ENCODE results near the gene TTC3. TPM values are rescaled to one million over a fixed set of nuclear protein-coding genes. Genes with fewer than 3 reads are reported as not detected.
"Not testable (repeated sequence)": the region's sequence is repeated elsewhere in the genome, so short reads cannot be mapped to it uniquely, and the experiment has no call there.

The TTC3 gene
- total RNA-seq, 1 donor from 2014 or later, result 93.0 TPM

GRCh38 chr21:37041706-37042271 is 31.3 kb upstream of the TTC3 start:
- Histone ChIP-seq H3K27me3 (ENCODE audit: low read depth) (no peaks in the 10 kb centered on the region), H3K36me3 (no peaks in the 10 kb centered on the region), H3K27ac (no peak overlapping the region), H3K4me3 (no peak overlapping the region), H3K9me3 (no peaks in the 10 kb centered on the region), H3K4me1 (no peaks in the 10 kb centered on the region)
- no peak for ATAC-seq
- TF ChIP-seq CTCF (IDR thresholded peaks at IDR 0.05), result no peak
- intact Hi-C loops (cut with DNase I), result no loop called here
- no peak for DNase-seq

GRCh38 chr21:37043818-37044217 is 29.2 kb upstream of the TTC3 start:
- intact Hi-C loops (cut with DNase I), result no loop called here
- TF ChIP-seq CTCF (IDR thresholded peaks at IDR 0.05), result no peak
- no peak for DNase-seq
- no peak overlapping the region for H3K4me3 ChIP-seq
- H3K27ac ChIP-seq, result no peak overlapping the region
- no peaks in the 10 kb centered on the region for H3K4me1 ChIP-seq
- H3K27me3 ChIP-seq (ENCODE audit: low read depth), result no peaks in the 10 kb centered on the region
- no peak for ATAC-seq
- no peaks in the 10 kb centered on the region for H3K36me3 ChIP-seq
- H3K9me3 ChIP-seq, result no peaks in the 10 kb centered on the region

GRCh38 chr21:37044643-37045042 is 28.4 kb upstream of the TTC3 start:
- no peak for ATAC-seq
- intact Hi-C loops (cut with DNase I), result no loop called here

GRCh38 chr21:37045149-37045548 is 27.9 kb upstream of the TTC3 start:
- DNase-seq (no peak), ATAC-seq (no peak)
- Histone ChIP-seq H3K36me3 (no peaks in the 10 kb centered on the region), H3K4me3 (no peak overlapping the region), H3K27me3 (ENCODE audit: low read depth) (no peaks in the 10 kb centered on the region), H3K9me3 (no peaks in the 10 kb centered on the region), H3K27ac (no peak overlapping the region), H3K4me1 (no peaks in the 10 kb centered on the region)
- no peak for TF ChIP-seq CTCF (IDR thresholded peaks at IDR 0.05)
- intact Hi-C loops (cut with DNase I), result no loop called here

More at GRCh38 chr21:37044643-37045042, 28.4 kb upstream of the TTC3 start:
- Histone ChIP-seq H3K9me3 (no peaks in the 10 kb centered on the region), H3K4me1 (no peaks in the 10 kb centered on the region), H3K27me3 (ENCODE audit: low read depth) (no peaks in the 10 kb centered on the region), H3K27ac (no peak overlapping the region), H3K4me3 (no peak overlapping the region), H3K36me3 (no peaks in the 10 kb centered on the region)
- TF ChIP-seq CTCF (IDR thresholded peaks at IDR 0.05), result no peak
- no peak for DNase-seq

GRCh38 chr21:37045556-37045955 is 27.5 kb upstream of the TTC3 start:
- no peaks in the 10 kb centered on the region for H3K36me3 ChIP-seq
- H3K27me3 ChIP-seq (ENCODE audit: low read depth), result no peaks in the 10 kb centered on the region
- TF ChIP-seq CTCF (IDR thresholded peaks at IDR 0.05), result no peak
- H3K27ac ChIP-seq, result no peak overlapping the region
- intact Hi-C loops (cut with DNase I), result no loop called here
- H3K4me1 ChIP-seq, result no peaks in the 10 kb centered on the region
- no peak for ATAC-seq
- H3K4me3 ChIP-seq, result no peak overlapping the region
- no peaks in the 10 kb centered on the region for H3K9me3 ChIP-seq
- no peak for DNase-seq

- TF ChIP-seq CTCF (IDR thresholded peaks at IDR 0.05), result no peak
- no peak for ATAC-seq
- intact Hi-C loops (cut with DNase I), result no loop called here
- H3K27me3 ChIP-seq (ENCODE audit: low read depth), result no peaks in the 10 kb centered on the region
- no peak overlapping the region for H3K4me3 ChIP-seq
- no peaks in the 10 kb centered on the region for H3K36me3 ChIP-seq
- no peak for DNase-seq
- no peak overlapping the region for H3K27ac ChIP-seq
- H3K4me1 ChIP-seq, result no peaks in the 10 kb centered on the region
- H3K9me3 ChIP-seq, result no peaks in the 10 kb centered on the region
Measured at GRCh38 chr21:37047079-37047478, 26.0 kb upstream of the TTC3 start.

- H3K9me3 ChIP-seq; intact Hi-C loops (cut with DNase I); ATAC-seq; H3K36me3 ChIP-seq; H3K27ac ChIP-seq; H3K4me1 ChIP-seq; DNase-seq; H3K27me3 ChIP-seq (ENCODE audit: low read depth); H3K4me3 ChIP-seq: not testable (repeated sequence)
Measured at GRCh38 chr21:37049741-37050140, 23.3 kb upstream of the TTC3 start.
